NCI-H345 treated with DMSO at 0.1 percent for 48 hours (cell line): ENCODE measurements around the gene LPP.

Source experiments
- DNase-seq: peaks from one replicate; lab custom pipeline; 2025; ENCODE audit not compliant: unreplicated experiment; lab: John Stamatoyannopoulos, UW

Gene LPP

DNA sequence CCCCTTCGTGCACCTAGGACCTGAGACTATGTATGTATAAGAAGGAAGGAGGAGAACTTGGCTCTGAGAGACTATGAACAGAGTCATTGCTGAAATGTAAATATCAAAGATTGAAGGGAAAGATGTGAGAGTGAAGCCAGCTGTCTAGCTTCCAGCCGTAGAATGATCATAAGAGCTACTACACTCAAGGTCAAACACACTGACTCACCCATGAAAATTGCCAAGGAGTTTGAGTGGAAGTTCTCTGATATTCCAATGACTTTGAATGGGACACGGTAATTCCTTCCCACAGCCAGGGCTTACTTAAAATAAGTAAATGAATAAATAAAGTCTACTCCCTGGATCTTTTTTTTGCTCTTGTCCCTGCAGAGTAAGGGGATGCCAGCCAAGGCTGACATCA is 618.9 kb downstream of the LPP start:
- DNase-seq = no peak

DNA sequence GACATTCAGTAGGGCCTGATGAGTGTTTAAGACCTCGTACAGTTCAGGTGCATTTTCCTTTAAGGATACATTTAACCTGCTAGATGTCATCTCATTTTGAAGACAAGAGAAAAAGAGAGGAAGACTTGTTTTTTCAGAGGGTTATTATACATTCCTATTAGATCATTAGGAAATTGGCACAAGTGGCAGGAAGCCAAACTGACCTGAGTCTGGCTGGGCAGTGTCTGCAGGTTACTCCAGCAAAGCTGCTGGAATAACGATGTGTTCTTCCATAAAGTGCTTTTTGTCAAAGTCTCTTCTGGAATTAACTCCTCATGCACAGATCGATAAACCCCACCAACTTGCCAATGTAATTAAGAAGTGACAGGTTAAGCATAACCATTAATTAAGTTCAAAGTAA is 621.5 kb downstream of the LPP start:
- no peak for DNase-seq

DNA sequence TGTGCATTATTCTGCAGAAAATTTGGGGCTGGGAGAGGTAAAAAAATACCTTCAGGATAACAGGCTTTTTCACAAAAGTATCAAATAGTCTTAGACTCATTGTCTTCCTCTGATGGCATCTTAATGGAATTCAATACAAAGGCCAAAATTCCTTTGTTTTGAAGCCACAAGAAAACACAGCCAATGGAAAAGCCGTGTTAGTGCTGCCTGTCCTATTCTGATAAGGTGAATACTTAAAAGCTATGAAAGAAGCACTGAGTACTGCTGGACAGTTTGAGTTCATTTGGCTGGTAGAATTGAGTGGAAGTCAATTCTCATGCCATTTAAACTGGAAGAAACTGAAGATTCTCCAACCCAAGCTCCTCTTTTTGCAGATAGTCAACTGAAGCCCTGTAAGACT is 622.5 kb downstream of the LPP start:
- DNase-seq = no peak

DNA sequence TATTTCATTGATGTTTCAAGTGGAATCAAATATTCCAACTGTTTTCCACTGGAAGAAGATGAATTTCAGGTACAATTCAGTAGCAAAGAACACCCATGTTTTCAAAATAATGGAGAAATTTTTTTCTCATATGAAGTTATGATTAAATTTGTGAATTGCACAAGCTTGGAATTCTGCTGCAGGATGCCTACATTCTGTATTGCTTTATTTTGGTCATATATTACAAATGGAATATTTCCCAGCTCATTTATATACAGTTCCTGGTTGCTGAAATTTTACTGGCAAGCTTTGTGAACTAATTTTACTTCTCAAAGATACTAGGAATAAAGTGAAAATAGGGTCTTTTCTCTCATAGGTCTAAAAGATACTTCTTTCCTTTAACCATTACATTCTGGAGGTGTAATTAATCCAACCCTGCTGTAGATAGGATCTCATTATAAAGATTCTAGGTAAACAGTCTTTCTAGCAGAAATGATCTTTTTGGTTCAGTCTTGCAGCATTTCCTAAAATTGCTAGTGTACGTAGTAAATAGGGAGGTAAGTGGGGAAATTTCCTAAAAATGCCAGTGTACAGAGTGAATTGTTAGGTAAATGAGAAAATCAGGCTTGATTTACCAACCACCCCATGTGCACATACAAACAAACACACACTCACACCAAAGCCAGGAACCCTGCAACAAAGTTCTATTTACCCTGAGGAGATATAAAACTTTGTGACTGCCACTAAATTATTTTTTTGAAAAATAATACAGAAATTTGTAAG is 624.3 kb downstream of the LPP start:
- no peak for DNase-seq

DNA sequence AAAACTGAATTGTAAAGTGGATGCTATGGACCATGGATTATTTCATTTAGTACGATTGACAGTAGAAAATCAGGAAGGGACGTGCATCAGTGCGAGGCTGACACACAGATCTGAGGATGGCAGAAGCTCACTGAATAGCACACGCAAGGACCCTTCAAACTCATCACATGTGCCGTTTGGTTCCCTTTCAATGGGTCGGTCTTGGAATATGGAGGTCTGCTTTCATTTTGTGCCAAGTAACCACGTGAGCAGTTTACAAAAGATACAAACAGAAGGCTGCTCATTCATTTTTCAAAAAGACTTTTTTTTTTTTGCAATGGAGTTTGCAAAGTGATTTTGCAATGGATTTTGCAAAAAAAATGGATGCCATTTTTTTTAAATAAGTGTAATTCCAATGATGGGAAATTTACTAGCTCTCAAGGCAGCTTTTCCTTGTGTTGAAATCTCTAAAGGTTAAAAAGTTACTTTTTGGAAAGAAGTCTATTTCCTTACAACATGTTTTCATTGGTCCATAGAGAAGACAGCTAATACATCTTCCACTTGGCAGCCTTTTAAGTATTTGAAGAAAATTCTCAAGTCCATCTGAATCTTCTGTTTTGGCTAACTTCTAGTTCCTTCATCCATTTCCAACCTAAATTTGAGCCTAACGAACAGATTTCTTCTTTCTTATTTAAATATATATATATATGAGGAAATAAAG is 625.5 kb downstream of the LPP start:
- no peak for DNase-seq

DNA sequence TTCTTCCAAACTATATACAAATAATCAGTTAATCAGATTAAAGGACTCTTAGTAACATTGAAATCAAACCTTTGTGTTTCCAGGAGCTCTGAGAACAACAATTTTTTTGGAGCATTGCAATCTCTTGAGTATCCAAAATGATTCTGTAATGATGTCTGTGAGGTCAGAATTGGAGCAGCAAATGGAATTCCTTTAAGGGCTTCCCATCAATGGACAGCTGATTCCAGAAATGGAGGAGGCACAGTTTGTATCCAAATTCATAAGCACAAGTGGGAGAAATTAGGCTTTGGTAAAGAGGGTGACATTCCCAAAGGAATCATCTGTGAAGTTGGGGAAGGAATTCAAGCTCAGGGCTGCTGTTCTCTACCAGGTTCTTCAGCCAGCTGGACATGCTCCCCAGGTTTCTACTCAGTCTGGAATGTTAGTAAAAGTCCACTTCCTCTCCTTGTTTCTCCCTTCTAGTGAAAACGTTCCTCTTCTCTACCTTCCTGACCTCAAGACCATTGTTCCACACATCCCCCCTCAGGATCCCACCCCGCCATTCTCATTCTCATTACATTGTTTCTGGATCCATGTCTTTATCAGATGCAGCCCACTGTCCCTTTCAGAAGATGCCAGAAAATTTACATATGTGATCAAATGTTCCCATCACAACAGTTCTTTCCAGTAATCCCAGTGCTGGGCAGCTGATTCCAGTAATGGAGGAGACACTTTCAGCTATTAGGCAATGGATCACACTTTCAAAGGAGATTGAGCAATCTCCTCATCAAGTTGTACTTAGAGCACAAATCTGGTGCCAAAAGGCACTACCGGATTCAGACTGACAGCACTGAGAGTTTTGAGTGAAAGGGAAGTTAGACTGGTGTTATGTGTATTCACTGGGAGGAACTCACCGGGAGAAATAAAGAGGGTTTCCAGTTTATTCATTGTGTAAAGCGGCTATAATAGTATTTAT is 626.5 kb downstream of the LPP start:
- DNase-seq = no peak

DNA sequence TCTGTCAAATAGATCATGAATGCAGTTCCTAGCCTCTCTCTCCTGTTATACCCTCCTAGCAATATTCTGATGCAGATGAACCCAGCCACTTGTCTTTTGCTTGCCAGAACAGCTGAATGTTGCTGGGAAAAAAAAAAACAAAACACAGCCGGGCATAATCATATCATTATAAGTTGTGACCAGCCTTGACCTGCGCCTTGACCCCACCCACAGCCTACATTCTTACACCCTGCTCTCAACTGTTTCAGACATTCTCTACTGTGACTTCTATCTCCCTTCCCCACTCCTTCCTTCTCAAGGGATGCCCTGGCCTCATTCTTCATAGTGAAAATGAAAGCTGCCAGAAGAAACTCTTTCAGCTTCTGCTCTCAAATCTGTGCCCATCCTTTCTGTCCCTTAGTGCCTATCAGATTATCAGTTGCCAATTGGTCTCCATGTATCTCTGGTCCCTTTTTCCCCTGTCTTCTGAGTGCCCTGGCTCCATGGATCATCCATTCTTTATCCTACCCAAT is 628.7 kb downstream of the LPP start:
- no peak for DNase-seq

DNA sequence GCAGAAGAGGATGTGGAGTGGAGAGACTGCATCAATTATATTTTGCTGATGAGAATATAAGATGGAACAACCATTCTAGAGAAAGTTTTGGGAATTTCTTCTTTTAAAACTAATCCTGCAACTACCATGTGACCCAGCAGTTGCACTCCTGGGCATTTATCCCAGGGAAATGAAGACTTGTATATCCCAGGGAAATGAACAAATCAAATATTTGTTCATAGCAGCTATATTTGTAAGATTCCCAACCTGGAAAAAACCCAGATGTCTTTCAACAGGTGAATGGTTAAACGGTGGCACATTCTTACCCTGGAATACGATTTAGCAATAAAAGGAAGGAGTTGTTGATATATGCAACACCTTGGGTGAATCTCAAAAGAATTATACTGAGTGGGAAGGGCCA is 632.5 kb downstream of the LPP start:
- no peak for DNase-seq

DNA sequence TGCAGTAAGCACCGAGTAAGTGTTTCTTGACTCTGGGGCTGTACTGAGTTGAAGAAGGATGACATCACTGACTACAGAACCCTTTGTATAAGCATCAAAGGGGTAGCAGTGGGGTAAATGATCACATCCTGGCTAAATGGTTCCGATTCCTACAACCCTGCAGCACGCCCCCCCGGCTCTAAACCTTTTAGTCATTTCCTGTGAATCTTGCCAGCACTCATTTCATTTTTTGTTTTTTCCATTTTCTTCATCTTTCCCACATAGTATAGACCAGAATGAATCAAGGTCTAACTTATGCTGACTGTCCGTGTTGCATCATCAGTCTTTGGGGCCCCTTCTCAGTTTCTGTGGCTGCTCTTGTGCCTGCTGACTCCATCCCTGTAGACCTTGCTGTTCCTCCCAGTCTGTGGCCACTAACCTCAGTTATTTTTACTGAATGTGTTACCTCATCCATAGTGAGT is 634.7 kb downstream of the LPP start:
- no peak for DNase-seq

DNA sequence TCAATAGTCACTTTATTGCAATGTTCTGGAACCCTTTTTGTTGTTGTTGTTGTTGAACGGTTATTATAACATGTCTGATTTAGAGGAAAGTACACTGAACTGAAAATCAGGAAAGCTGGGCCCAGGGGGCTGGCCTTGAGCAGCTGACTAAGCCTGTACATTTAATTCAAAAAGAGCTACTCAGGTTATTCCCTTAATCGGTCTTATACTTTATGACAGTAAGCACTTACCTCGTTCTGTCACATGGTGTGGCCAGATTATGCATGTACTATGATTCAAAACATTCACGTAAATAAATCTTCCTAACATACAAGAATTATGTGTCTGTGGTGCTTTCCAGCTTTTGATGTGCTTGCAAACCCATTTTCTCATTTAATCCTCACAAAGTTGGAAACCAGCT is 635.3 kb downstream of the LPP start:
- no peak for DNase-seq

DNA sequence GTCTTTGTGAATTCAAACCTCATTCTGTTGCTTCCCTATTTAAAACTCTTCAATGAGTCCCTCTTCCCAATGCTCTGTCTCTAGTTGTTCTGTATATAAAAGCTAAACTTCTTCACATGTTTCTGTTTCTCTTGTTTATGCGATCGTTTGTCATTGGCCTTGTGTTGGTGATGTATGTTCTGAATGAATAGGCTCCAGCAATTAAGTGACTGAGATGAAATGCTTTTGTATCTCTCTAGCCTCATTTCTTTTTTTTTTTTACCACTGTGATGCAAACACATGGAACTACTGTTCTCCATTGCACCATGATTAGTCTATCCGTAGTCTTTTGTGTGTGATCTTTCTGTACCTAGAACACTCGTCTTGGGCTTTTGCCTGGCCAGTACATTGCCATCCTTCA is 637.4 kb downstream of the LPP start:
- no peak for DNase-seq

DNA sequence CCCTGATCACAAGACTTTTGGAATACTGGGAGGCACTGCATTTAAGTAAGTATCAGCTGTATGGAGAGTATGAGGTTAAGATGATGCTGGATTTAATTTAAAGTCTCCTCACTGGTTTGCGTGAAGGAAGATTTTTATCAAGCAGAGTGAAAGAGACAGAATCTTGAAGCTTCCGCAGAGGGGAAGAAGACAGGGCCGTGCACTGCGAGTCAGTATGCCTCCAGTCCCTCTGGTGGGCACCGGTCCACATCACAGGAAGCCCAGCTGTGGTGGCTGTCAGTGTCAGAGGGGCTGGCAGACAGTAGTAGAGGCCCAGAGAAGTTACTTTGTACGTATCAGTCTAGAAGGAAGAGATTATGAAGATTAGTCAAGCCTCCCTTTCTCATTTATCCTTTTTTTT is 638.8 kb downstream of the LPP start:
- no peak for DNase-seq

DNA sequence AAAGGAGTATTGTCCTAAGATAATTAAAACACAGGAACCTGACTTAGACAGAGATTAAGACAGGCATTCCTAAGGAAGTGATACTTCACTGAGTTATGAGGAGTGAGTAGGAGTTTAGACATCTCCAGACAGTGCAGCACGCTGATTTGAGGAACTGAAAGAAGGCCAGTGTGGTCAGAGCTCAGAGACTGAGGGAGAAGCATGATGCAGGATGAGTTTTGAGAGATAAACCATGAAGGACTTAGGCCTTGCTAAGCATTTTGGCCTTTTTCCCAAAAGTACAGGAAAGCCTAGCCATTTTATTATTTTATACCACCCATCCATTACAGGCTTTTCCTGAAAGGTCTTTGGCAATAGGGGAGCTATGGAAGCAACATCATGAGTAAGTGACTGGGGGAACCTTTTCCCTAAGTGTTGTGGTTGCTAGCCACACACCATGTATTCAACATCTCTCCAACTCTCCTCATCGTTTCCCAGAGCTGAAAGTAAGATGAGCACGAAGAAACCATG is 642.2 kb downstream of the LPP start:
- DNase-seq = no peak

DNA sequence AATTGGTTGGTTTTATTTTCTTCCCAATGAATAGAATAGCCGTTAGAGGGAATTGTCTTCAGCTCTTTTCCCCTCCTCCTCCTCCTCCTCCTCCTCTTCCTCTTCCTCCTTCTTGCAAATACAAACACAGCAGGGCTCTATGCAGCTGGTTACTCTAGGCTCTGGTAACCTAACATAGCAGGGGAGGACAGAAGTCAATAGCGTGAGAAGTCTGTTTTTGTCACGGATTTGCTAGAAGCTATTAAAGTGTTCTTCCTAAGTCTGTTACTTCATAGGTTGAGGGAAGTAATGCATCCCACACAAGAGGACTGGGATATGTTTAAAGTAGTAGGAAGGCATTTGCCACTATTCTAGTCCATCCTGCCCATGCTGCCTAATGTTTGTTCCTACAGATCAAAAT is 643.1 kb downstream of the LPP start:
- no peak for DNase-seq

DNA sequence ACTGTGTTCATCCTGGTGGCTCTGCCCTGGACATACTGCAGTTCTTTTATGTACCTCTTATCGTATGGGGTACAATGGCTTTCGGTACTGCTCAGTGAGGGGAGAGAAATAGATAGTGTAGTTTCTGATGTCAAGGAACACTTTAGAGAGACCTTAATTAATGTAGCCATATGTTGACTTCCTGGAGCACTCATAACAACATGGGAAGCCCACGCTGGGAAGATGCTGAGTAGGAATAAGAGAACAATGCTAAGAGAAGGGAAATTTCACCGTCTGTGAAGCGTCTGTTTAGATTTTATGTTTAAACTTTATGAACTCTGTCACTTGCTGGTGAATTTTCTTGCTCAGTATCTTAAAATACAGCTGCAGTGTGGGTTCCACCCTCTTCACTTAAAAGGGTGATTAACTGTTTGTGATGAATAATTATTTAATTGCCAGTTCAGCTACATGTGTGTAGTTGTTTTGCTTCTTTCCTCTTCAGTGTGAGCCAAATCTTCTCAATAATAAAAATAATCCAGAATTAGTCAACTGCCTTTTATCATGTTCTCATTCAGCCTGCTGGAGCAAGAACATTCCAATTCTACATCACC is 644.7 kb downstream of the LPP start:
- no peak for DNase-seq

DNA sequence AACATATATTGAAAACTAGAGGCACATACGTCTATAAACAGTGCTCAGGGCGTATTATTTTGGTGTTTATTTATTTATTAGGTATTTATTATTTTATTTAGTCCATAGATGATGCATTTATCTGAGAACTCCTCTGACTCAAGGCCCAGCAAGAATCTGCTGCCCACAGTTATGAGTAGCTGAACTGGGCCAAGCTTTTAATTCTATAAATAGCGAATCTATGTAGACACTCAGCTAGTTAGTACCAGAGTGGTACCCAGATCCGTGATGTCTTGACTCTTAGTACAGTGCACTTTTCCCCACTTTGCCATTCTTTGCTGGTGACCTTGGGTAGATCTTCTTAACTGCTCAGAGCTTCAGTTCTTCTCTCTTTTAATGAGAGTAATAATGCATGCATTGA is 647.4 kb downstream of the LPP start:
- no peak for DNase-seq

DNA sequence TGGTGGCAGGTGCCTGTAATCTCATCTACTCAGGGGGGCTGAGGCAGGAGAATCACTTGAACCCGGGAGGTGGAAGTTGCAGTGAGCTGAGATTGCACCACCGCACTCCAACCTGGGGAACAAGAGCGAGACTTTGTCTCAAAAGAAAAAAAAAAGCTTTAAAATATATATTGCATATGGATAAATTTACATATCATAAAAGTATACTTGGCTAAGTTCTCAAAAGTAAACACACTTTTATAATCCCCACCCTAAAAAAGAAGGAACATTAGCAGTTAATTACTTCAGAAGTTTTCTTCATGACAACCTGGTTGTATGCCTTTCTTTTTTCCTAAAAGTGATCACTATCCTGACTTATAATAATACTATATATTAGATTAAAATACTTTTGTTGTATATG is 648.7 kb downstream of the LPP start:
- no peak for DNase-seq

DNA sequence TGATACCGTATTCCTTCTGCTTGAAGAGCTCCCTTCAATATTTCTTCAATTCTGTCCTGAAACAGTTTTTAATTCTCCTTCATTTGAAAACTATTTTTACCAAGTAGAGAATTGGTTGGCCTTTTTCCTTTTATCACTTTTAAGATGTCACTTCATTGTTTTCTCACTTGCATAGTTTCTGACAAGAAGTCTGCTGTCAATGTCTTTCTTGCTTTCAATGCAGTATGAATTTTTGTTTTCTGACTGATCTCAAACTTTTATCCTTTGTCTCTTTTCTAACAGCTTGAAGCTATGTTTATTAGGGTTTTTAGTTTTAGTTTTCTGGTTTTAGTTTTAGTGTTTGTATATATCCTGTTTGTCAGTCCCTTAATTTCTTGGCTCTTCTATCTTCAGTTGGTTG is 653.0 kb downstream of the LPP start:
- no peak for DNase-seq

DNA sequence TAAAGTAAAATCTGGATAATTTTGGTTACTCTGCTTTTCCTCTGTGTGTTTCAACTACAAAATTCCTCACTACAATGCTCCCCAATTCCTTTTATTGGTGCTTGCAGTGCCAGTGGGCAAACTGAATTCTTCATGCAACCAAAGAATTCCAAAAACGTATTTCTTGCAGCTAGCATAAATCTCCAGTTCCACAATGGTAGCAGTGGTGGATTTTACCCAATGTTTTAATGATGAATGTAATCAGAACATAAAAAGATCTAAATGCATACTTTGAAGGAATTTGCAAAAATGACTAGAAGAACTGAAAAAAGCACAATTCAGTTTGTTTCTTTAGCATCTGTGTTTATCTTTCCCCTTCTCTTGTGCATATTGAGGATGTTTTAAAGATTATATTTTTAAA is 658.2 kb downstream of the LPP start:
- no peak for DNase-seq

DNA sequence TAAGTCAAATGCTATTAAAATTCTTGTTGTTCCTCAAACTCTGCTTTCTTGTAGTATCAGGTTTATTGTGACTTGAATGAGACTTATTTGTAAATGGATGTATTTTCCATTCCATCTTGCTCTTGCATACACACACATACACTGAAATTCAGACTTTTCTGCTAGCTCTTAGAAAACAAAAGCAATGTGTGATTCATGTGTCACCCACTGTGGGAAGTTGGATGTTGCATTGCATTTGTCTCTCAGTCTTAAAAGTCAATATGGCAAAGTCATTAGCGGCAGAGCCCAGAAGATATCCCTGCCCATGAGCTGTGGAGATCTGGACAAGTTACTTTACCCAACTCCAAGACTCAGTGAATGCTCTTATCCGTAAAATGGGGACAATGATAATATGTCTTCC is 660.6 kb downstream of the LPP start:
- no peak for DNase-seq
